T-helper 22 cell (primary cell): ENCODE measurements around the gene MEF2B.
"Not testable (repeated sequence)": the region's sequence is repeated elsewhere in the genome, so short reads cannot be mapped to it uniquely, and the experiment has no call there.

Experiments used
- DNase-seq: peaks from one replicate; pipeline ENCODE4 v3.0.0-alpha.2; 2020; ENCODE audit warnings: low read depth

Gene MEF2B

GRCh38 chr19:19123386-19123785, 46.7 kb downstream of the MEF2B start:
- no peak for DNase-seq

GRCh38 chr19:19122902-19123301, 47.2 kb downstream of the MEF2B start:
- no peak for DNase-seq

GRCh38 chr19:19121371-19121770, 48.7 kb downstream of the MEF2B start:
- DNase-seq, result no peak

- DNase-seq, result no peak
Measured at GRCh38 chr19:19120308-19121231, 49.5 kb downstream of the MEF2B start.

- DNase-seq, result no peak
Measured at GRCh38 chr19:19119325-19120237, 50.5 kb downstream of the MEF2B start.

GRCh38 chr19:19115954-19116353, 54.1 kb downstream of the MEF2B start:
- DNase-seq, result no peak

- no peak for DNase-seq
Measured at GRCh38 chr19:19113040-19113626, 56.9 kb downstream of the MEF2B start.

- no peak for DNase-seq
Measured at GRCh38 chr19:19111967-19112580, 58.0 kb downstream of the MEF2B start.

GRCh38 chr19:19111136-19111835, 58.8 kb downstream of the MEF2B start:
- DNase-seq, result no peak

- no peak for DNase-seq
Measured at GRCh38 chr19:19110410-19111135, 59.5 kb downstream of the MEF2B start.

- DNase-seq, result no peak
Measured at GRCh38 chr19:19109601-19110000, 60.5 kb downstream of the MEF2B start.

GRCh38 chr19:19107654-19108053, 62.4 kb downstream of the MEF2B start:
- DNase-seq, result no peak

GRCh38 chr19:19106938-19107337, 63.1 kb downstream of the MEF2B start:
- DNase-seq, result not testable (repeated sequence)

GRCh38 chr19:19106056-19106551, 64.0 kb downstream of the MEF2B start:
- DNase-seq, result no peak

GRCh38 chr19:19105365-19106055, 64.6 kb downstream of the MEF2B start:
- DNase-seq, result no peak

- DNase-seq, result no peak
Measured at GRCh38 chr19:19103167-19103566, 66.9 kb downstream of the MEF2B start.

- DNase-seq, result not testable (repeated sequence)
Measured at GRCh38 chr19:19102566-19102965, 67.5 kb downstream of the MEF2B start.

- DNase-seq, result no peak
Measured at GRCh38 chr19:19101540-19101939, 68.5 kb downstream of the MEF2B start.

- no peak for DNase-seq
Measured at GRCh38 chr19:19098703-19099632, 71.1 kb downstream of the MEF2B start.
